ENCODE data around the gene MYLK.

MYLK gene

GRCh38 chr3:123818324-123818920, 65.7 kb downstream of the MYLK start:
- no peak for DNase-seq (ENCODE audit: low read depth)

- DNase-seq (ENCODE audit: low read depth) = no peak
Measured at GRCh38 chr3:123817413-123817812, 66.7 kb downstream of the MYLK start.

- no peak for DNase-seq (ENCODE audit: low read depth)
Measured at GRCh38 chr3:123816673-123817207, 67.4 kb downstream of the MYLK start.

- no peak for DNase-seq (ENCODE audit: low read depth)
Measured at GRCh38 chr3:123815981-123816380, 68.2 kb downstream of the MYLK start.

- DNase-seq (ENCODE audit: low read depth) = no peak
Measured at GRCh38 chr3:123813876-123814275, 70.3 kb downstream of the MYLK start.

GRCh38 chr3:123809597-123809996, 74.5 kb downstream of the MYLK start:
- no peak for DNase-seq (ENCODE audit: low read depth)

- no peak for DNase-seq (ENCODE audit: low read depth)
Measured at GRCh38 chr3:123808812-123809211, 75.3 kb downstream of the MYLK start.

GRCh38 chr3:123807820-123808219, 76.3 kb downstream of the MYLK start:
- DNase-seq (ENCODE audit: low read depth) = no peak

GRCh38 chr3:123805504-123805903, 78.6 kb downstream of the MYLK start:
- no peak for DNase-seq (ENCODE audit: low read depth)

GRCh38 chr3:123805101-123805500, 79.0 kb downstream of the MYLK start:
- no peak for DNase-seq (ENCODE audit: low read depth)

GRCh38 chr3:123804676-123805075, 79.5 kb downstream of the MYLK start:
- no peak for DNase-seq (ENCODE audit: low read depth)

- DNase-seq (ENCODE audit: low read depth) = no peak
Measured at GRCh38 chr3:123803521-123803920, 80.6 kb downstream of the MYLK start.

GRCh38 chr3:123802007-123802625, 82.0 kb downstream of the MYLK start:
- DNase-seq (ENCODE audit: low read depth) = no peak

GRCh38 chr3:123801474-123801873, 82.7 kb downstream of the MYLK start:
- DNase-seq (ENCODE audit: low read depth) = no peak

GRCh38 chr3:123800362-123800682, 83.8 kb downstream of the MYLK start:
- no peak for DNase-seq (ENCODE audit: low read depth)

- no peak for DNase-seq (ENCODE audit: low read depth)
Measured at GRCh38 chr3:123799544-123800361, 84.4 kb downstream of the MYLK start.

- DNase-seq (ENCODE audit: low read depth) = no peak
Measured at GRCh38 chr3:123798550-123798949, 85.6 kb downstream of the MYLK start.

- no peak for DNase-seq (ENCODE audit: low read depth)
Measured at GRCh38 chr3:123795471-123796251, 88.5 kb downstream of the MYLK start.

- DNase-seq (ENCODE audit: low read depth) = no peak
Measured at GRCh38 chr3:123793425-123793824, 90.7 kb downstream of the MYLK start.

GRCh38 chr3:123792473-123793201, 91.5 kb downstream of the MYLK start:
- no peak for DNase-seq (ENCODE audit: low read depth)

GRCh38 chr3:123791898-123792297, 92.2 kb downstream of the MYLK start:
- no peak for DNase-seq (ENCODE audit: low read depth)

- no peak for DNase-seq (ENCODE audit: low read depth)
Measured at GRCh38 chr3:123791417-123791816, 92.7 kb downstream of the MYLK start.
